AG10803 (cell line): ENCODE results near the gene STXBP2.

Source experiments
- DNase-seq: peaks from one replicate; pipeline ENCODE4 v3.0.0; 2010; ENCODE audit warnings: low read depth
- H3K4me3 ChIP-seq: 2 replicates; pipeline ENCODE4 v1.5.1; 2011; ENCODE audit warnings: mild to moderate bottlenecking, low read length, control low read depth
- TF ChIP-seq, protein P1 (sequence below): conservative IDR thresholded peaks from 2 replicates; pipeline ENCODE4 v1.5.1; 2011; ENCODE audit warnings: mild to moderate bottlenecking, low read length, control low read depth, inconsistent platforms

The STXBP2 gene

DNA sequence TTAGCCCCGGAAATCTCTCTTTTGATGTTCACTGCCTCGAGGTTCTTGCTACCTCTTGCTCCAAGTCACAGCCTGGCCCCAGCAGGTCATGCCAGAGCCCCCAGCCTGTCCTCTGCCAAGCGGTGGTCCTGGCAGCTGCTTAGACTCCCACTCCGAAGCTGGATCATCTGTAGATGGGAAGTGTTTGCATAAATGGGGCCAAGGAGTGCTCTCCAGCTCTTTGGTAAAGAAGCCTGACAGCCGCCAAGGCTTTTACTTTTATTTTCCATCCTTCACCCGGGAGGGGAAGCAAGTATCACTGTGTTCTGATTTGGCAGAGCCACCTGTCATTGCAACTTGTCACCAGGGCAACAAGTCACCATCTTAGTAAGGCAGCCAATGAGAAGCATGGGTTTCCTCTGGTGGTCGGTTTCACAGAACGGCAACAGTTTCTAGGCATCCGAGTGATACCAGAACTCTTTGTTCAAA is 21.3 kb downstream of the STXBP2 start:
- TF ChIP-seq, protein P1, sequence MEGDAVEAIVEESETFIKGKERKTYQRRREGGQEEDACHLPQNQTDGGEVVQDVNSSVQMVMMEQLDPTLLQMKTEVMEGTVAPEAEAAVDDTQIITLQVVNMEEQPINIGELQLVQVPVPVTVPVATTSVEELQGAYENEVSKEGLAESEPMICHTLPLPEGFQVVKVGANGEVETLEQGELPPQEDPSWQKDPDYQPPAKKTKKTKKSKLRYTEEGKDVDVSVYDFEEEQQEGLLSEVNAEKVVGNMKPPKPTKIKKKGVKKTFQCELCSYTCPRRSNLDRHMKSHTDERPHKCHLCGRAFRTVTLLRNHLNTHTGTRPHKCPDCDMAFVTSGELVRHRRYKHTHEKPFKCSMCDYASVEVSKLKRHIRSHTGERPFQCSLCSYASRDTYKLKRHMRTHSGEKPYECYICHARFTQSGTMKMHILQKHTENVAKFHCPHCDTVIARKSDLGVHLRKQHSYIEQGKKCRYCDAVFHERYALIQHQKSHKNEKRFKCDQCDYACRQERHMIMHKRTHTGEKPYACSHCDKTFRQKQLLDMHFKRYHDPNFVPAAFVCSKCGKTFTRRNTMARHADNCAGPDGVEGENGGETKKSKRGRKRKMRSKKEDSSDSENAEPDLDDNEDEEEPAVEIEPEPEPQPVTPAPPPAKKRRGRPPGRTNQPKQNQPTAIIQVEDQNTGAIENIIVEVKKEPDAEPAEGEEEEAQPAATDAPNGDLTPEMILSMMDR, result no peak
- no peak overlapping the region for H3K4me3 ChIP-seq
- no peak for DNase-seq

DNA sequence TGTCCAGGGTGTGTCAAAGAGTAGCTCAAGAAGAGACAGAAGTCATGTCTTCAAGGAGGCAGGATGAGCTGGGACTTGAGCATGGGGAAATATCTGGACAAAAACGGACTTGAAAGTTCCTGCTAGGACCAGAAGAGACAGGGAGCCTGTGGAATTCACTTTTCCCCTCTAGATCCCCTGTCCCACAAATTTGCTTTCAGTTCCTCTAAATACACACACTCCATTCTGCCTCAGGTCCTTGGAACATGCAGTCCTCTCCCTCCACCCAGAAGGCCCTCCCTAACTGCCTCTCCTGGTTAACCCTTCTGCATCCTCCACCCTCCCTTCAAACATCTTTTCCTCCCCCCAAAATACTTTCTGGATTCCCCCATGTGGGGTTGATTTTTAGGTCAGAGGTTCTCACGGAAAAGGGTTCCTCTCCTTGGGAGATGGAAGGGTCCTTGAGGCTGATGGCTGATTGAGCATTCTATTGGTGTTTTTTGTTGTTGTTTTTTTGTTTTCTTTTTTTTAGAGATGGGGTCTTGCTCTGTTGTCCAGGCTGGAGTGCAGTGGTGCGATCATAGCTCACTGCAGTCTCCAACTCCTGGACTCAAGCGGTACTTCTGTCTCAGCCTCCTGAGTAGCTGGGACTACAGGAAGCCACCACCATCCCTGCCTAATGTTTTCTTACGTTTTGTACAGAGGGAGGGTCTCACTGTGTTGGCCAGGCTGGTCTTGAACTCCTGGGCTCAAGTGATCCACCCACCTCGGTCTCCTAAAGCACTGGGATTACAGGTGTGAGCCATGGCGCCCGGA is 25.0 kb downstream of the STXBP2 start:
- H3K4me3 ChIP-seq, result no peak overlapping the region
- DNase-seq, result no peak
- TF ChIP-seq, protein P1, result no peak

DNA sequence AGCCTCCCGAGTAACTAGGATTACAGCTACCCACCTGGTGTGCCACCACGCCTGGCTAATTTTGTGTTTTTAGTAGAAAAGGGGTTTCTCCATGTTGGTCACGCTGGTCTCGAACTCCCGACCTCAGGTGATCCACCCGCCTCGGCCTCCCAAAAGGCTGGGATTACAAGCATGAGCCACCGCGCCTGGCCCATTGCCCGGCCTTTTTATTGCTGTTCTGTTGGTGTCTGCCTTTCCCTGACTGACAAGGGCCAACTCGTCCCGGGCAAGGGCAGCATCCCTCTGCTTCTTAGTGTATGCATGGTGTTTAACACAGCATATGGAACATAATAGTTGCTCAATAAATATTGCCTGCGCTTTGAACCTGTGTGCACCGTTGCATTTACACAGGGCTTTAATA is 25.7 kb downstream of the STXBP2 start:
- no peak overlapping the region for H3K4me3 ChIP-seq
- no peak for DNase-seq
- TF ChIP-seq, protein P1, result no peak

DNA sequence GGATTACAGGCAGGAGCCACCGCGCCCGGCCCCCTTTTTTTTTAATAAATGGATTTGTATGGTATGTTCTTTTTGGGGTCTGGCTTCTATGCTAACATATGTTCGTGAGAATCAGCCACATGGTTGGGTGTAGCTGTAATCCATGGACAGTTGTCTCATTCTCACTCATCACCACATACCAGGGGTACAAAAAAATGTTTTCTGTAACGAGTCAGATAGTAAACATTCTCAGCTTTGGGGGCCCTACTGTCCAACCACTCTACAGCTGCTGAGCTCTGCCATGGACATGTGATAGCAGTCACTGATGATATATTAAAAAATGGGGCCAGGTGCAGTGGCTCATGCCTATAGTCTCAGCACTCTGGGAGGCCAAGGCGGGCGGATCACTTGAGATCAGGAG is 26.8 kb downstream of the STXBP2 start:
- TF ChIP-seq, protein P1, result no peak
- no peak for DNase-seq
- H3K4me3 ChIP-seq, result no peak overlapping the region

DNA sequence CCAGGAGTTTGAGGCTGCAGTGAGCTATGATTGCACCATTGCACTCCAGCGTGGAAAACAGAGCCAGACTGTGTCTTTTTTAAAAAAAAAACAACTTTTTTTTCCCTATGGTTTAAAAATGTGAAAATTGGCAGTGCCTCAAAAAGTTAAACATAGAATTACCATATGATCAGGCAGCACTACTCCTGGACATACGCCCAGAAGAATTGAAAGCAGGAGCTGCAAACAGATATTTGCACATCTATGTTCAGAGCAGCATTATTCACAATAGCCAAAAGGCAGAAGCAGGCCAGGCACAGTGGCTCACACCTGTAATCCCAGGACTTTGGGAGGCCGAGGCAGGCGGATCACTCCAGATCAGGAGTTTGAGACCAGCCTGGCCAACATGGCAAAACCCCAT is 28.2 kb downstream of the STXBP2 start:
- H3K4me3 ChIP-seq, result no peak overlapping the region
- TF ChIP-seq, protein P1, result no peak
- peak; percentile 54 for DNase-seq

DNA sequence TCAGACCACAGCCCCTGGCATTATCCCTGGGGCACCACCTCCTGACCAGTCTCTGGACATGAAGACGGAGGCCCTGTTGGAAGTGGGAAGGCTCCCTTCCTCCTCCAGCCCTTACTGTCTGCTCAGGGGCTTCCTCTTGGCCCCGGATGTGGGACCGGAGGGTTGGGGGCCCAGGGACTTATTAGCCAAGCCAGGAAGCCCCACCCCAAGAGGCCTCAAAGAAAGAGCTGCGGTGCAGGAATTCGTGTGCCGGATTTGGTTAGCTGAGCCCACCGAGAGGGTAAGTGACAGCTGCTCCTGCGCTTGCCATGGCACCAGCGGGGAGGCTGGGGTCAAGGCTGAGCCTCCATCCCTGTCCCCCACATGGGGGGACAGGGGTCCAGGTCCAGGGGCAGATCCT is 31.9 kb downstream of the STXBP2 start, which contains the start of gene RETN:
Gene RETN (plus strand): TSS at position 208 of the 400 bp plus-strand sequence. CDS start 278 bp downstream, outside the sequence.
- TF ChIP-seq, protein P1, result no peak
- no peak within 1 kb of the TSS for H3K4me3 ChIP-seq
- DNase-seq, result no peak

DNA sequence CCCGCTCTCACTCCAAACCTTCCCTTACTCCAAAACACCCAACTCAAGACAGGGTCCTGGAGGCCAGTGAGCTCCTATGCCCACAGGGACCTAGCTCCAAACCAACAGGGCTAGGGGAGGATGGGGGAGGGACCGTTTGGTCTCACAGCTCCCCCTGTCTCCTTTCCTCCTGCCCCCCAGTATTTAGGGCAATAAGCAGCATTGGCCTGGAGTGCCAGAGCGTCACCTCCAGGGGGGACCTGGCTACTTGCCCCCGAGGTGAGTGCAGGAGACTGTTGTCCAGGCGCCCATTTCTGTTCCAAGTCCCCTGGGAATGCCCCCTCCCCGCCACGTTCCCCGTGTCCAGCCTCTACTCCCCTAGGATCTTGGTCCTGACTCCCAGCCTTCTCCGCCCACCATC is 32.7 kb downstream of the STXBP2 start:
- TF ChIP-seq, protein P1, result no peak
- H3K4me3 ChIP-seq, result no peak overlapping the region

More for the DNA sequence above, 32.7 kb downstream of the STXBP2 start:
- no peak for DNase-seq
